SU-DHL-6 (cell line): ENCODE measurements around the gene C5orf63.

Experiments used
- EZH2phosphoT487 ChIP-seq: fragments of 200-600 bp; sonication (generic), shearing (Covaris generic); conservative IDR thresholded peaks from 2 replicates; pipeline ENCODE4 v1.6.1; 2018; ENCODE audit warnings: mild to moderate bottlenecking, antibody characterized with exemption, low read length, moderate library complexity, mixed read lengths
- TF ChIP-seq, protein P1 (sequence below): fragments of 200-600 bp; sonication (generic); IDR thresholded peaks from one replicate; pipeline ENCODE4 v1.5.1; 2017; ENCODE audit warnings: antibody characterized with exemption, mild to moderate bottlenecking, low read length, moderate library complexity; ENCODE audit not compliant: insufficient read depth, poor library complexity, severe bottlenecking

DNA sequence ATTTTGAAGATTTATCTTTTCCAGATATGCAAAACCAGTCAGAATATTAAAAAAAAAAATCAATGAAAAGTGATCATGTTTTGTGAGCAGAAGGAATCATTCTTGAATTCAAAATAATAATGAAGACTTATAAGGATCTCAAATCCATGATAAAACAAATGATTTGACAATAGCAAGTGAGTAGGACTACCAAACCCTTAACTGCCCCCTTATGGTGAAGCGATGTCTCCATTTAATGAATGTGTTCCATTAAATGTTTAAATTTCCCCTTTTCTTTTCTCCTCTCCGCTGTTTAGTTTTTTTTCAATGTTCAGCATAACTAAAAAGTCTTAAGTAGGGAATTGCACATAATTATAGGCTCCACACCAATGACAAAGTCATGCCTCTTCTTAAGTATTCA, 30.7 kb downstream of the C5orf63 start:
- TF ChIP-seq, protein P1, sequence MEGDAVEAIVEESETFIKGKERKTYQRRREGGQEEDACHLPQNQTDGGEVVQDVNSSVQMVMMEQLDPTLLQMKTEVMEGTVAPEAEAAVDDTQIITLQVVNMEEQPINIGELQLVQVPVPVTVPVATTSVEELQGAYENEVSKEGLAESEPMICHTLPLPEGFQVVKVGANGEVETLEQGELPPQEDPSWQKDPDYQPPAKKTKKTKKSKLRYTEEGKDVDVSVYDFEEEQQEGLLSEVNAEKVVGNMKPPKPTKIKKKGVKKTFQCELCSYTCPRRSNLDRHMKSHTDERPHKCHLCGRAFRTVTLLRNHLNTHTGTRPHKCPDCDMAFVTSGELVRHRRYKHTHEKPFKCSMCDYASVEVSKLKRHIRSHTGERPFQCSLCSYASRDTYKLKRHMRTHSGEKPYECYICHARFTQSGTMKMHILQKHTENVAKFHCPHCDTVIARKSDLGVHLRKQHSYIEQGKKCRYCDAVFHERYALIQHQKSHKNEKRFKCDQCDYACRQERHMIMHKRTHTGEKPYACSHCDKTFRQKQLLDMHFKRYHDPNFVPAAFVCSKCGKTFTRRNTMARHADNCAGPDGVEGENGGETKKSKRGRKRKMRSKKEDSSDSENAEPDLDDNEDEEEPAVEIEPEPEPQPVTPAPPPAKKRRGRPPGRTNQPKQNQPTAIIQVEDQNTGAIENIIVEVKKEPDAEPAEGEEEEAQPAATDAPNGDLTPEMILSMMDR = no peak
- TF ChIP-seq EZH2phosphoT487 = no peak
